Gastrocnemius medialis (tissue), 4 donors: Measurements from ENCODE around the gene GLYR1. TPM values are rescaled to one million over a fixed set of nuclear protein-coding genes. Genes with fewer than 3 reads are reported as not detected.
A peak's percentile ranks its signal among the peaks of the same experiment; 100 is the strongest.

Experiments
- ATAC-seq, 2 donors: fragments of 150-250 bp; one replicate each; pipeline ENCODE4 v1.9.1; 2016
- DNase-seq, 2 donors: peaks; one replicate each; pipeline ENCODE4 v3.0.0-alpha.2; 2019
- H3K27ac ChIP-seq, 4 donors: fragments of 200-600 bp; sonication (generic); 1 replicate in 1 of 4; 2 replicates in 3 of 4; pipeline ENCODE4 v1.5.1; 2016 to 2018; ENCODE audit warnings: mild to moderate bottlenecking in 2 of 4, moderate library complexity in 1 of 4
- H3K27me3 ChIP-seq, 3 donors: fragments of 200-600 bp; sonication (generic) in 2 of 3; 1 replicate in 1 of 3; 2 replicates in 2 of 3; pipeline versions ENCODE4 v1.5.1 to v1.6.0; 2016 to 2019; ENCODE audit warnings: mild to moderate bottlenecking in 1 of 3, moderate library complexity in 1 of 3
- H3K36me3 ChIP-seq, 2 donors: fragments of 200-600 bp; sonication (generic) in 1 of 2; one replicate each; pipeline ENCODE4 v1.5.1; 2017 to 2018
- H3K4me1 ChIP-seq, 2 donors: fragments of 200-600 bp; sonication (generic) in 1 of 2; one replicate each; pipeline ENCODE4 v1.5.1; 2016 to 2017; ENCODE audit warnings: mild to moderate bottlenecking in 2 of 2
- H3K4me3 ChIP-seq, 4 donors: fragments of 200-600 bp; sonication (generic) in 3 of 4; 1 replicate in 1 of 4; 2 replicates in 3 of 4; pipeline ENCODE4 v1.5.1; 2016 to 2019; ENCODE audit warnings: mild to moderate bottlenecking in 2 of 4
- H3K9me3 ChIP-seq, 3 donors: fragments of 200-600 bp; sonication (generic) in 2 of 3; 1 replicate in 1 of 3; 2 replicates in 2 of 3; pipeline ENCODE4 v1.5.1; 2016 to 2019
- POLR2A ChIP-seq, 2 donors: fragments of 450-650 bp; IDR thresholded peaks; one replicate each; pipeline ENCODE4 v1.6.1; 2017; ENCODE audit warnings: antibody characterized with exemption in 2 of 2, mild to moderate bottlenecking in 2 of 2, moderate library complexity in 2 of 2
- in situ Hi-C, 4 donors: fragments of 200-750 bp; cut with MboI; loops; one replicate each; pipeline versions ENCODE4 v1.15.0 to v1.8.0; 2017; ENCODE audit warnings: low sequenced_read_pairs in 4 of 4
- intact Hi-C: fragments of 100-400 bp; cut with DNase I; formaldehyde crosslinking; loops from one replicate; pipeline ENCODE4 v1.15.1; 2023; ENCODE audit warnings: low total_unique reads
- total RNA-seq, 4 donors: library from RNA; depleted of rRNA; stranded (reverse); fragments of >200 nt; gene quantifications; one replicate each; pipeline versions ENCODE4 v1.1.0 to v1.2.3, GENCODE V29; 2016
- TF ChIP-seq, protein P1 (sequence below), 5 experiments: fragments of 450-650 bp in 3 of 5; fragments of 200-600 bp in 2 of 5; sonication (generic) in 2 of 5; IDR thresholded peaks in 4 of 5; conservative IDR thresholded peaks in 1 of 5; 1 replicate in 4 of 5; 2 replicates in 1 of 5; pipeline ENCODE4 v1.5.1; 2016 to 2019; ENCODE audit warnings: antibody characterized with exemption in 5 of 5, mild to moderate bottlenecking in 3 of 5, moderate library complexity in 3 of 5

GLYR1 gene
- total RNA-seq, 4 donors from 2014 or later: 39.4 to 56.7 (median 53.0) TPM

DNA sequence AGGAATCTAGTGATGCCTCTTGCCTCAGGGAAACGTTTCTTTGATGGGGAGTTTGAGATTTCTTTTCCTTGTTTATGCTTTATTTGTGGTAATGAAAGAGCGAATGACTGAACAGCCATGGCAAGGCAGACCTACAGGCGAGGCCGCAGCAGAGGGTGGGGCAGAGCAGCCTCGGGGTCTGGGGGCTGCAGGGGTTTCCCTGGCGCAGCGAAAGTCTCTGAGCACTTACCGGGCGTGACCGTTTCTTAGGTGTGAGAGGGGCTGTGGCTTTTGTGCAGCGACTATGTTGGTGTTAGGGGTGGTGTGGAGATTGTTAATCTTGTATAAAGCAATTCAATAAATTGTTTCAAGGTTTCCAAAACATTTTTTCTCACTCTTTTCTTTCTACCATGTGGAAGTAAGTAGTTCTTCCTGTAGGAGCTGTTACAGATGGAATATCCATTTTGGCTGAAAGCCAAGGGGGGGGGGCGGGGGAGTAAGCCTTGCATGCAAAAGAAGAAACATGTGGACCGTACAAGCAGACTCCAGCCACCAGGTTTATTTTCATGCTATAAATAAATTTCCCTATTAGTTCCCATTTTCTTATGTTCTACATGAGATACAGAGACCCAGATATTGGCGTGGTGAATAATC lies 35.0 kb upstream of the GLYR1 start:
- Histone ChIP-seq H3K4me1 (peaks cover 0 to 11% of the 10 kb centered on the region in 2 donors), H3K9me3 (no peaks in the 10 kb centered on the region), H3K27ac (peak overlapping the region in 2 of 4 donors; percentile 15 to 41), H3K27me3 (no peaks in the 10 kb centered on the region), H3K4me3 (no peak overlapping the region), H3K36me3 (peaks cover 3 to 90% of the 10 kb centered on the region in 2 donors)
- ATAC-seq (no peak), DNase-seq (no peak)
- TF ChIP-seq, protein P1, sequence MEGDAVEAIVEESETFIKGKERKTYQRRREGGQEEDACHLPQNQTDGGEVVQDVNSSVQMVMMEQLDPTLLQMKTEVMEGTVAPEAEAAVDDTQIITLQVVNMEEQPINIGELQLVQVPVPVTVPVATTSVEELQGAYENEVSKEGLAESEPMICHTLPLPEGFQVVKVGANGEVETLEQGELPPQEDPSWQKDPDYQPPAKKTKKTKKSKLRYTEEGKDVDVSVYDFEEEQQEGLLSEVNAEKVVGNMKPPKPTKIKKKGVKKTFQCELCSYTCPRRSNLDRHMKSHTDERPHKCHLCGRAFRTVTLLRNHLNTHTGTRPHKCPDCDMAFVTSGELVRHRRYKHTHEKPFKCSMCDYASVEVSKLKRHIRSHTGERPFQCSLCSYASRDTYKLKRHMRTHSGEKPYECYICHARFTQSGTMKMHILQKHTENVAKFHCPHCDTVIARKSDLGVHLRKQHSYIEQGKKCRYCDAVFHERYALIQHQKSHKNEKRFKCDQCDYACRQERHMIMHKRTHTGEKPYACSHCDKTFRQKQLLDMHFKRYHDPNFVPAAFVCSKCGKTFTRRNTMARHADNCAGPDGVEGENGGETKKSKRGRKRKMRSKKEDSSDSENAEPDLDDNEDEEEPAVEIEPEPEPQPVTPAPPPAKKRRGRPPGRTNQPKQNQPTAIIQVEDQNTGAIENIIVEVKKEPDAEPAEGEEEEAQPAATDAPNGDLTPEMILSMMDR (IDR thresholded peaks at IDR 0.05 in 4 of 5, conservative IDR thresholded peaks at IDR 0.05 in 1 of 5): no peak
- TF ChIP-seq POLR2A (IDR thresholded peaks at IDR 0.05): no peak
- in situ Hi-C loops (no loop called here), intact Hi-C loops (no loop called here)

DNA sequence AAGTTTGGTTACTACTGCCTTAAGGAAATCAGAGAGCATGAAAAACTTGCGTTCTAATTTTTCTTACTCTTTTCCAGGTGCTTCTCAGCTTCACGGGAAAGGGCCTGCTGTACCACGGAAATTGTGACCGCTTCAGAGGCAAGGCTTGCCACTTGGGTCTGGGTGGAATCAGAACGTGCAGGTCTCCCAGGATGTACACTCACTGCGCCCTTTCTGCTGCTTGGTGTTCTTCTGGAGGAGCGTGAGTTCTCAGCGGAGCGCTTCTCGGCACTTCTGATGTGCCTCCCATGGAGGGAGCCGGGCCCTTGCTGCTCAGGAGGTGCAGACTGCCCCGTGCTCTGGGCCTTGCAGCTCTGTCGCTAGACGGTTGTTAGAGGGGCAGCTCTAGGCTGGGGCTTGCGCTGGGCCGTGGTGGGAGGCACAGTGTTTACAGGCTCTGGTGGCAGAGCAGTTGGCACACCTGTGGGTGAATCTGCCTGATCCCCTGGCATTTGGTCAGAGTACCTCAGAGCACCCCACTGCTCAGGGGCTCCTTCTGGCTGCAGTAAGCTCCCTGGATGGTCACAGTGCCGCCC lies 33.0 kb upstream of the GLYR1 start:
- in situ Hi-C loops: no loop called here

DNA sequence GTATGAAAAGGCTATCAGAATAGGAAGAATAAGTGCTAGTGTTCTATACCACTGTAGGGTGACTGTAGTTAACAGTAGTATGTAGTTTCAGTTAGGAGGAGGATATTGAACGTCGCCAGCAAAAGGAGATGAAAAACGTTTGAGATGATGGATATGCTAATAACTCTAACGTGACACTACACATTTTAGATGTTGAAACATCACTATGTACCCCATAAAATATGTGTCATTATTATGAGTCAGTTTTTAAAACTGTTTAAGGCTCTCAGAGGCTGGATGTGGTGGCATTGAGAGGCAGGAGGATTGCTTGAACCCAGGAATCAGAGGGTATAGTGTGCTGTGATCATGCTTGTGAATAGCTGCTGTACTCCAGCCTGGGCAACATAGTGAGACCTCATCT lies 32.0 kb upstream of the GLYR1 start:
- Histone ChIP-seq H3K27ac (no peak overlapping the region), H3K27me3 (no peaks in the 10 kb centered on the region), H3K4me3 (no peak overlapping the region), H3K36me3 (peaks cover 3 to 93% of the 10 kb centered on the region in 2 donors), H3K9me3 (no peaks in the 10 kb centered on the region), H3K4me1 (peaks cover 0 to 11% of the 10 kb centered on the region in 2 donors)
- intact Hi-C loops (no loop called here), in situ Hi-C loops (no loop called here)
- no peak for TF ChIP-seq POLR2A (IDR thresholded peaks at IDR 0.05)
- TF ChIP-seq, protein P1 (IDR thresholded peaks at IDR 0.05 in 4 of 5, conservative IDR thresholded peaks at IDR 0.05 in 1 of 5): no peak
- no peak for DNase-seq
- ATAC-seq: no peak

More for the DNA sequence above, 33.0 kb upstream of the GLYR1 start:
- Histone ChIP-seq H3K4me1 (peaks cover 0 to 11% of the 10 kb centered on the region in 2 donors), H3K27me3 (no peaks in the 10 kb centered on the region), H3K27ac (no peak overlapping the region), H3K9me3 (no peaks in the 10 kb centered on the region), H3K4me3 (no peak overlapping the region), H3K36me3 (peaks cover 3 to 93% of the 10 kb centered on the region in 2 donors)
- TF ChIP-seq POLR2A (IDR thresholded peaks at IDR 0.05): no peak
- TF ChIP-seq, protein P1 (IDR thresholded peaks at IDR 0.05 in 4 of 5, conservative IDR thresholded peaks at IDR 0.05 in 1 of 5): no peak
- intact Hi-C loops: no loop called here
- no peak for ATAC-seq
- no peak for DNase-seq

DNA sequence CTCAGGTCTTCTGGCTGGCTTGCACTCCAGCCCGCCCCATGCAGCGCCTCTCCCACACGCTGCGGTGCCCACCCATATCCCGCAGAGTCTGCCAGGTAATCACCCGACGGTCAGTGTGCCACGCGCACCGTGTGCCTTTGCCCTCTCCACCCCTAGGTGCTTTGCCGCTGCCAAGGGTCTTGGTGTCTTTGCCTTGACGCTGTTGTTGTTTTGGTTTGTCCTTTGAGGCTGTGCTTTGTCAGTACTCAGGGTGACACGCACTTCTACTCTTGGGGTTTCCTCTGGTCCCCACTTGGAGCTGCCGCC lies 30.2 kb upstream of the GLYR1 start:
- TF ChIP-seq POLR2A (IDR thresholded peaks at IDR 0.05): no peak
- TF ChIP-seq, protein P1 (IDR thresholded peaks at IDR 0.05 in 4 of 5, conservative IDR thresholded peaks at IDR 0.05 in 1 of 5): no peak
- Histone ChIP-seq H3K4me3 (no peak overlapping the region), H3K27ac (no peak overlapping the region), H3K9me3 (no peaks in the 10 kb centered on the region), H3K36me3 (peaks cover 3 to 94% of the 10 kb centered on the region in 2 donors), H3K27me3 (no peaks in the 10 kb centered on the region), H3K4me1 (peaks cover 0 to 4% of the 10 kb centered on the region in 2 donors)
- DNase-seq (no peak), ATAC-seq (no peak)
- intact Hi-C loops: no loop called here
- in situ Hi-C loops: no loop called here
